HG03139 (cell line): Measurements from ENCODE around the gene ANKRD40.

Experiments used
- ATAC-seq: cut with Tn5 transposase; IDR thresholded peaks from one replicate; pipeline ENCODE4 v1.9.1; 2021; ENCODE audit not compliant: unreplicated experiment

The ANKRD40 gene

DNA sequence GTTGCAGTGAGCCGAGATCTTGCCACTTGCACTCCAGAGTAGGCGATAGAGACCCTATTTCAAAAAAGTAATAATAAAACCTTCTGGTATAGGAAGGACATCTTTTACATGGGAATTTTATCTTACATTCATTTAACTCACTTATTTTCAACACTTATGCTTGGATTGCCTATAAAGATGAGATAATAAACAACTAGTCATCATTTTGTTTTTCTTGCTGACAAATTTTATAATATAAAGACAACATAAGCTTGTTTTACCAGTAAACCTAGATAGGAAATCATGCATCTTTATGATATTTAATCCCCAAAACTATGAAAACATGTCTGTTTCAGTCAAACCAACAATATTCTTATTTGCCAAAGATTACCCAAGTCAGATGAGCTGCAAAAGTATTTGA is 56.1 kb downstream of the ANKRD40 start:
- ATAC-seq = no peak

DNA sequence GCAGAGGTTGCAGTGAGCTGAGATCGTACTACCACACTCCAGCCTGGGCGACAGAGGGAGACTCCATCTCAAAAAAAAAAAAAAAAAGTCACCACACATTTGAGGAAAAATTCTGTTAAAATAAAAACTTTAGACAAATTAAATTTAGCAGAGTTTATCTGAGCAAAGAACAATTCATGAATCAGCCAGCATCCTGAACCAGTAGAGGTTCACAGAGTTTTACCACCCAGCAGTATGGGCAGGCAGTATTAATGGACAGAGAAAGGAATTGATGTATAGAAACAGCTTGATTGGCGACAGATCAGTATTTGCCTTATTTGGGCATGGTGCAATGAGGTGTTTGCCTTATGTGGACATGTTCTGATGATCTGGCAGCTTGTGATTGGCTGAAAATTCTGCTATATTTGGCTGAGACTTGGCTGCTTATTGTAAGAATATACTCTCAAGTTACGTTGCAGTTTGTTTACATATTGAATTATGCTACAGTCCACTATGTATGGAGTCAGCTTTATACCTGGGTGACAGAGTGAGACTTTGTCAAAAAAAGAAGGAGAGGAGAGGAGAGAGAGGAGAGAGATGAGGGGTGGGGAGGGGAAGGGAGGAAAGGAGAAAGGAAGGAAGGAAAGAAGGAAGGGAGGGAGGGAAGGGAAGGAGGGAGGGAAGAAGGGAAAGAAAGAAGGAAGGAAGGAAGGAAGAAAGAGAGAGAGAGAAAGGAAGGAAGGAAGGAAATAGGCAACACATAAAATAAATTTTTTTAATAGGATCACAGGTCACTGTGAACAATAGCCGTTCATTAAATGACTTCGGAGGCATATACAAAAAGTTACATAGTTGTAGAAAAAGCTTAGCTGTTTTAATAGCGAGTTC is 58.4 kb downstream of the ANKRD40 start:
- ATAC-seq = no peak

DNA sequence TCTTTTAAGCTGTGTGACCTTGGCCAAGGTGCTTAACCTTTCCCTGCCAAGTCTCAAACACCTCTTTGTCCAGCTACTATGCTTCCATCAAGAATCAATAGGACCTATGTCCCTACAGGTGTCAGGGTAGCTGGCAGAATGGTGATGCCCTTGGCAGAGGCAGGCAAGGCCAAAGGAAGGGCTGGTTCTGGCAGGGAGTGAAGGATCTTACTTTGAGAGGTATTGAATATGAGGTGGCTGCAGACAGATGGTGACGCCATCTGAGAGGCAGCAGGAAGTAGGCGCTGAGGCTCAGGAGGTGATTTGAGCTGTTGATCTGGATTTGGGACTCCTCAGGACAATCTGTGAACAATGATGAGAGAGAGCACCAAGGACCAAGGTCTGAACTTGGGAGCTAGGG is 60.5 kb downstream of the ANKRD40 start:
- ATAC-seq = no peak

DNA sequence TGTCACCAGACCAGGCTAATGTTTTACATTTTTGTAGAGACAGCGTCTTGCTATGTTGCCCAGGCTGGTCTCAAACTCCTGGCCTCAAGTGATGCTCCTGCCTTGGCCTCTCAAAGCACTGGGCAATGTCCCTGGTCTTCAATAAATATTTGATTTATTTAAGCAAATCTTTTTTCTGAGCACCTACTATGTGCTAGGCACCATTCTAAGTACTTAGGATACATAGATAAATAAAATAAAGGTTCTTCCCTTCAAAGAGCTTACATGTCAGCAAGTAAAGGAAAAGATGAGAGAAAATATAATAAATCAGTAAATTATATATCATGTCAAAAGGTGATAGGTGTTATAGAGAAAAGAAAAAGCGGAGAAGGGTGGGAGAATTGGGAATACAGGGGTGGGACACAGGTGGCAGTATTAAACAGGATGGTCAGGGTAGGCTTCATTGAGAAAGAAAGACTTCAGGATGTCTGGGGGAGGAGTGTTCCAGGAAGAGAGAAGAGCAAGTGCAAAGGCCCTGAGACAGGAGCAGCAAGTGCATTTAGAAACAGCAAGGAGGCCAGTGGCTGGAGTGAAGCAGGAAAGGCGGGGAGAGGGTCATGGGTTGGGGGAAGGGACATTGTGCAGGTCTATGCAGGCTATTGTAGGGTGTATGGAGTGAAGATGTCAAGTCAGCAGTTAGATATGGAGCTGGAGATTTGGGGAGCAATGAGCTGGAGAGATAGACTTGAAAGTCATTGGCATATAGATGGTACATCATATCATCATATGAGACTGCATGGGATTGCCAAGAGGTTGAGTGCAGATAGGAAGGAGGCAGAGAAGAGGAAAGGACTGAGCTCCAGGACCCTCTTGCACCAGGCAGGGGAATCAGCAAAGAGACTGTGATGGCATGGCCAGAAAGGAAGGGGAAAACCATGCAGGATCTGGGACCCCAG is 61.7 kb downstream of the ANKRD40 start:
- ATAC-seq = no peak
